Measurements from ENCODE around the gene IL6R. TPM values are rescaled to one million over a fixed set of nuclear protein-coding genes. Genes with fewer than 3 reads are reported as not detected.

Gene IL6R
- total and polyA plus RNA-seq, 2 of the 4 experiments (the other 2 are of a cell fraction) = 5.3 to 9.5 TPM

- peaks cover 11% of the 10 kb centered on the region for H3K9me3 ChIP-seq (ENCODE audit: control insufficient read depth, insufficient read depth, low read length)
- H3K4me2 ChIP-seq (ENCODE audit: low read depth, low read length) = no peak overlapping the region
- no peak overlapping the region for H3K9ac ChIP-seq (ENCODE audit: low read depth, low read length)
- no peak overlapping the region for H2AK5ac ChIP-seq (ENCODE audit: low read depth, low read length)
- no peak overlapping the region for H2BK15ac ChIP-seq (ENCODE audit: low read depth, low read length)
- DNase-seq (no peak), ATAC-seq (ENCODE audit: low read depth) (no peak)
- no CpG with 5 or more reads among the region's 8 CpGs for WGBS, 2 experiments (ENCODE audit: extremely low coverage in 2 of 2, insufficient read length in 1 of 2)
- no peak overlapping the region for H4K91ac ChIP-seq (ENCODE audit: insufficient read depth, low read depth, low read length)
- H3K4me3 ChIP-seq (ENCODE audit: insufficient read depth, low read depth, low read length) = no peak overlapping the region
- no peak overlapping the region for H2AFZ ChIP-seq (replicated peaks; ENCODE audit: low read length, poor library complexity)
- no peak overlapping the region for H3K27ac ChIP-seq (ENCODE audit: insufficient read depth, low read length)
- H3K4ac ChIP-seq (ENCODE audit: low read depth, low read length) = no peak overlapping the region
- dilution Hi-C loops (cut with HindIII; ENCODE audit: low sequenced_read_pairs, unreplicated experiment) = no loop called here
- no peaks in the 10 kb centered on the region for H4K20me1 ChIP-seq (ENCODE audit: insufficient read depth, low read length)
- ChIA-PET POLR2A (ENCODE audit: unreplicated experiment) (no interaction called here), CTCF (interaction anchor here (1.7 kb wide), 1 partner anchor 51 kb away, joined by 7 read pairs; no protein-coding TSS in a partner anchor)
- H4K8ac ChIP-seq (ENCODE audit: low read depth in 2 of 2, low read length in 2 of 2) = no peak overlapping the region
- no peak overlapping the region for H4K5ac ChIP-seq (ENCODE audit: low read depth, low read length)
- no peak overlapping the region for H3K14ac ChIP-seq (replicated peaks; ENCODE audit: low read depth, low read length)
- no peak overlapping the region for H3K23ac ChIP-seq (ENCODE audit: low read depth, low read length)
- TF ChIP-seq CEBPB (IDR thresholded peaks at IDR 0.05; ENCODE audit: low read depth, low read length) = no peak
- no peak for TF ChIP-seq SMC3 (IDR thresholded peaks at IDR 0.05; ENCODE audit: low read depth, low read length)
- TF ChIP-seq MAZ (IDR thresholded peaks at IDR 0.05; ENCODE audit: borderline replicate concordance, low read depth, low read length) = no peak
- TF ChIP-seq NFE2L2 (IDR thresholded peaks at IDR 0.05; ENCODE audit: low read depth, low read length) = no peak
- TF ChIP-seq, protein P1, sequence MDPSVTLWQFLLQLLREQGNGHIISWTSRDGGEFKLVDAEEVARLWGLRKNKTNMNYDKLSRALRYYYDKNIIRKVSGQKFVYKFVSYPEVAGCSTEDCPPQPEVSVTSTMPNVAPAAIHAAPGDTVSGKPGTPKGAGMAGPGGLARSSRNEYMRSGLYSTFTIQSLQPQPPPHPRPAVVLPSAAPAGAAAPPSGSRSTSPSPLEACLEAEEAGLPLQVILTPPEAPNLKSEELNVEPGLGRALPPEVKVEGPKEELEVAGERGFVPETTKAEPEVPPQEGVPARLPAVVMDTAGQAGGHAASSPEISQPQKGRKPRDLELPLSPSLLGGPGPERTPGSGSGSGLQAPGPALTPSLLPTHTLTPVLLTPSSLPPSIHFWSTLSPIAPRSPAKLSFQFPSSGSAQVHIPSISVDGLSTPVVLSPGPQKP (IDR thresholded peaks at IDR 0.05; ENCODE audit: borderline replicate concordance, low read depth, low read length) = no peak
- H2BK20ac ChIP-seq (ENCODE audit: low read depth, low read length) = no peak overlapping the region
- no peak overlapping the region for H2BK5ac ChIP-seq (ENCODE audit: low read depth, low read length, poor library complexity, severe bottlenecking)
- H3K27me3 ChIP-seq (ENCODE audit: control insufficient read depth, insufficient read depth, low read length) = peaks cover 68% of the 10 kb centered on the region
- no peak overlapping the region for H3K18ac ChIP-seq (ENCODE audit: low read depth, low read length)
- H2AK9ac ChIP-seq (replicated peaks; ENCODE audit: low read depth, low read length, poor library complexity) = no peak overlapping the region
- H3K4me1 ChIP-seq (ENCODE audit: control insufficient read depth, insufficient read depth, low read length) = no peaks in the 10 kb centered on the region
- H3K9me1 ChIP-seq (ENCODE audit: insufficient read depth, low read length) = no peaks in the 10 kb centered on the region
- no peaks in the 10 kb centered on the region for H3K79me1 ChIP-seq (ENCODE audit: low read depth in 1 of 2, low read length in 2 of 2)
- H3K56ac ChIP-seq (ENCODE audit: extremely low read depth, insufficient read depth, low read length) = no peak overlapping the region
- H3K36me3 ChIP-seq (ENCODE audit: control insufficient read depth, insufficient read depth, low read length) = no peaks in the 10 kb centered on the region
- no TSS peak for BruUV-seq (replicated peaks)
- intact Hi-C loops (cut with micrococcal nuclease) = no loop called here
- in situ Hi-C loops (cut with MboI; ENCODE audit: low sequenced_read_pairs) = no loop called here
- H2BK120ac ChIP-seq (ENCODE audit: low read depth, low read length) = no peak overlapping the region
These were observed 90.5 kb downstream of the IL6R start for GRCh38 chr1:154495496-154496273.

Measured in IMR-90 (cell line).